Neural cell (in vitro differentiated cells): Measurements from ENCODE around the gene OGDH. TPM values are rescaled to one million over a fixed set of nuclear protein-coding genes. Genes with fewer than 3 reads are reported as not detected.

Experiments
- H2AFZ ChIP-seq: fragments of 200-600, 300-800 bp; sonication (generic), shearing (Covaris generic); 2 replicates; pipeline ENCODE4 v1.6.0; 2014; ENCODE audit warnings: low read depth, mild to moderate bottlenecking, antibody characterized with exemption, low read length, moderate library complexity
- H3F3A ChIP-seq: fragments of 200-600 bp; shearing (Covaris generic); 2 replicates; pipeline ENCODE4 v1.6.1; 2016; ENCODE audit warnings: mild to moderate bottlenecking, moderate library complexity, mixed read lengths, antibody characterized with exemption, low read length; ENCODE audit not compliant: insufficient read depth, poor library complexity, severe bottlenecking
- H3K27ac ChIP-seq: fragments of 200-600, 300-800 bp; sonication (generic), shearing (Covaris generic); 2 replicates; pipeline ENCODE4 v1.5.1; 2014; ENCODE audit warnings: mild to moderate bottlenecking, low read length, moderate library complexity
- H3K27me3 ChIP-seq: fragments of 300-800, 200-600 bp; sonication (generic), shearing (Covaris generic); 2 replicates; pipeline ENCODE4 v1.6.0; 2014; ENCODE audit warnings: mild to moderate bottlenecking, low read depth, low read length, moderate library complexity; ENCODE audit not compliant: insufficient read depth
- H3K36me3 ChIP-seq: fragments of 300-800, 200-600 bp; sonication (generic), shearing (Covaris generic); 2 replicates; pipeline ENCODE4 v1.5.1; 2014; ENCODE audit warnings: mild to moderate bottlenecking, antibody characterized with exemption, low read length, moderate library complexity; ENCODE audit not compliant: insufficient read depth
- H3K4me2 ChIP-seq: fragments of 300-800, 200-600 bp; sonication (generic), shearing (Covaris generic); 2 replicates; pipeline ENCODE4 v1.6.0; 2014; ENCODE audit warnings: mild to moderate bottlenecking, low read length
- H3K4me3 ChIP-seq: fragments of 300-800, 200-600 bp; sonication (generic), shearing (Covaris generic); 2 replicates; pipeline ENCODE4 v1.5.1; 2014; ENCODE audit warnings: mild to moderate bottlenecking, low read length, moderate library complexity
- H3K79me2 ChIP-seq: fragments of 200-600 bp; shearing (Covaris generic); replicated peaks from 2 replicates; pipeline ENCODE4 v1.6.0; 2014; ENCODE audit warnings: mild to moderate bottlenecking, low read length, moderate library complexity; ENCODE audit not compliant: insufficient read depth
- H3K9ac ChIP-seq: fragments of 300-800, 200-600 bp; sonication (generic), shearing (Covaris generic); 2 replicates; pipeline ENCODE4 v1.6.1; 2016; ENCODE audit warnings: mild to moderate bottlenecking, low read length, mixed read lengths
- H3K9me2 ChIP-seq: fragments of 200-600 bp; shearing (Covaris generic); 2 replicates; pipeline ENCODE4 v1.6.1; 2016; ENCODE audit warnings: mild to moderate bottlenecking, low read length, mixed read lengths; ENCODE audit not compliant: insufficient read depth
- H3K9me3 ChIP-seq: fragments of 200-600, 300-800 bp; sonication (generic), shearing (Covaris generic); 2 replicates; pipeline ENCODE4 v1.6.1; 2016; ENCODE audit warnings: mild to moderate bottlenecking, mixed run types, low read length, moderate library complexity, mixed read lengths
- H4K20me1 ChIP-seq: fragments of 200-600 bp; shearing (Covaris generic); 2 replicates; pipeline ENCODE4 v1.6.1; 2016; ENCODE audit warnings: mild to moderate bottlenecking, mixed run types; ENCODE audit not compliant: insufficient read depth
- CTCF ChIP-seq: fragments of 450-650 bp; IDR thresholded peaks from 2 replicates; pipeline ENCODE4 v1.5.1; 2014; ENCODE audit warnings: antibody characterized with exemption, mild to moderate bottlenecking, moderate library complexity; ENCODE audit not compliant: poor library complexity, severe bottlenecking
- EP300 ChIP-seq: fragments of 450-650 bp; conservative IDR thresholded peaks from 2 replicates; pipeline ENCODE4 v1.6.1; 2014; ENCODE audit warnings: antibody characterized with exemption, mild to moderate bottlenecking, moderate library complexity; ENCODE audit not compliant: poor library complexity, severe bottlenecking
- EZH2 ChIP-seq: fragments of 200-600, 300-800 bp; shearing (Covaris generic), sonication (generic); IDR thresholded peaks from 2 replicates; pipeline ENCODE4 v1.6.1; 2014; ENCODE audit warnings: antibody characterized with exemption, low read length, borderline replicate concordance, mild to moderate bottlenecking; ENCODE audit not compliant: insufficient read depth, poor library complexity, severe bottlenecking
- MXI1 ChIP-seq: fragments of 450-650 bp; conservative IDR thresholded peaks from 2 replicates; pipeline ENCODE4 v1.6.1; 2014; ENCODE audit warnings: antibody characterized with exemption, mild to moderate bottlenecking; ENCODE audit not compliant: poor library complexity, severe bottlenecking
- POLR2AphosphoS5 ChIP-seq: IDR thresholded peaks from 2 replicates; pipeline ENCODE4 v1.6.1; 2012
- RAD21 ChIP-seq: fragments of 450-650 bp; conservative IDR thresholded peaks from 2 replicates; pipeline ENCODE4 v1.6.1; 2014; ENCODE audit warnings: antibody characterized with exemption, mild to moderate bottlenecking, moderate library complexity
- REST ChIP-seq: IDR thresholded peaks from 2 replicates; pipeline ENCODE4 v1.6.1; 2012; ENCODE audit warnings: borderline replicate concordance
- SMC3 ChIP-seq: fragments of 450-650 bp; conservative IDR thresholded peaks from 2 replicates; pipeline ENCODE4 v1.6.1; 2014; ENCODE audit warnings: antibody characterized with exemption, mild to moderate bottlenecking, moderate library complexity; ENCODE audit not compliant: poor library complexity
- TAF1 ChIP-seq: IDR thresholded peaks from 2 replicates; pipeline ENCODE4 v1.6.1; 2012; ENCODE audit warnings: low read depth
- polyA plus RNA-seq: library from polyadenylated mRNA; depleted of rRNA; stranded (reverse); fragments of >200 nt; gene quantifications from 2 replicates; pipeline ENCODE4 v1.2.3, GENCODE V29; 2014

The OGDH gene
- polyA plus RNA-seq, 1 donor from 2014 or later = 16.9 TPM

DNA sequence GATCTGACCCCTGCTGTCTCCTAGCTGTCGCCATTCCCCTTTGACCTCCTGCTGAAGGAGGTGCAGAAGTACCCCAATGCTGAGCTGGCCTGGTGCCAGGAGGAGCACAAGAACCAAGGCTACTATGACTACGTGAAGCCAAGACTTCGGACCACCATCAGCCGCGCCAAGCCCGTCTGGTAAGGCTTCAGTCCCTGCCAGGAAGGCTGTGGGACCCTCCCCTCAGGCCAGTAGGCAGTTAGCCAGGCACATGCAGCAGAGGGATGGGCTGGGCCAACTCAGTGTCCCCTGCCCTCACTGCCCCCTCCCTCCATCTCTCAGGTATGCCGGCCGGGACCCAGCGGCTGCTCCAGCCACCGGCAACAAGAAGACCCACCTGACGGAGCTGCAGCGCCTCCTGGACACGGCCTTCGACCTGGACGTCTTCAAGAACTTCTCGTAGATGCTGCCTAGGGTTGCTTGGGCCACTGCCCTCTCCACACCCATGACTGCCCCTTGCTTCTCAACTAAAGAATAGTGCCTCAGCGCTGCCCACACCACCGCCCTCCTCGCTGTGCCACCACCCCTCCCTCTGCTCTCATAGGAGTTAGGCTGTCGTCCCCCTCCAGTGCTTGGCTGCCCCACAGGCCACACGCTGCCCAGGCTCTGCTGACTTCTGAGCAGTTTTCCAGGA lies 101.3 kb downstream of the OGDH start:
- Histone ChIP-seq H4K20me1 (no peaks in the 10 kb centered on the region), H3K27ac (no peak overlapping the region), H3K9me3 (no peaks in the 10 kb centered on the region), H3K36me3 (no peaks in the 10 kb centered on the region), H2AFZ (no peak overlapping the region), H3K9me2 (no peaks in the 10 kb centered on the region), H3K79me2 (no peaks in the 10 kb centered on the region), H3F3A (no peaks in the 10 kb centered on the region), H3K4me2 (no peak overlapping the region), H3K27me3 (no peaks in the 10 kb centered on the region), H3K9ac (no peak overlapping the region), H3K4me3 (no peak overlapping the region)
- TF ChIP-seq RAD21 (no peak), EZH2 (no peak), POLR2AphosphoS5 (no peak), EP300 (no peak), SMC3 (no peak), REST (no peak), CTCF (no peak), TAF1 (no peak), MXI1 (no peak)

GRCh38 chr7:44709011-44709915 lies 102.8 kb downstream of the OGDH start:
- H3F3A ChIP-seq = no peaks in the 10 kb centered on the region
- H2AFZ ChIP-seq = no peak overlapping the region
- H3K36me3 ChIP-seq = no peaks in the 10 kb centered on the region
- no peak for TF ChIP-seq EP300
- TF ChIP-seq MXI1 = no peak
- no peak for TF ChIP-seq POLR2AphosphoS5
- TF ChIP-seq REST = no peak
- no peak for TF ChIP-seq TAF1
- TF ChIP-seq RAD21 = no peak
- TF ChIP-seq CTCF = no peak
- TF ChIP-seq EZH2 = no peak
- TF ChIP-seq SMC3 = no peak
- H3K9me2 ChIP-seq = no peaks in the 10 kb centered on the region
- H3K27me3 ChIP-seq = no peaks in the 10 kb centered on the region
- no peaks in the 10 kb centered on the region for H3K79me2 ChIP-seq
- H3K27ac ChIP-seq = no peak overlapping the region
- no peak overlapping the region for H3K4me3 ChIP-seq
- no peak overlapping the region for H3K4me2 ChIP-seq
- H4K20me1 ChIP-seq = no peaks in the 10 kb centered on the region
- H3K9ac ChIP-seq = no peak overlapping the region
- no peaks in the 10 kb centered on the region for H3K9me3 ChIP-seq
